Jurkat, Clone E6-1 (cell line): Measurements from ENCODE around the gene MYBPC3.

Source experiments
- DNase-seq: peaks from one replicate; pipeline ENCODE4 v3.0.0-alpha.2; 2011; ENCODE audit warnings: low read depth, low spot score
- H3K4me3 ChIP-seq: 2 replicates; pipeline ENCODE4 v1.5.1; 2011; ENCODE audit warnings: mild to moderate bottlenecking, low read length, control low read depth, moderate library complexity

Gene MYBPC3

DNA sequence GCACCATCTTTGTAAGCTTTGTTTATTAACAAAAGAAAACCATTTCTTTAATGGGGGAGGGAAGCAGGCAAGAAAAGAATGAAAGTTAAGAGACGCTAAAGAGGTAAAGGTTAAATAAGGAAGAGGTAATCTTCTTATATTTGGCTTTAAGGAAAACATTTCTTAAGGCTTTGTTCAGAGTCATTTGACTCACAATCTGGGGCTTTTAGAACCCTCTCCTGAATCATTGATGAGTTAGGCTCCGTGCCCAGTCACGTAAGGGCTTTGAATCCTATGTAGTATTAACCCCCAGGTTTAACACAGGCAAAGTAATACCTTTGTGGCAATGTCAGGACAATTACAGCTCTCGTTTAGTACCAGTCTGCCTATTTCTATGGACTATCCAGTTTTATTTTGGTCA lies 56.5 kb downstream of the MYBPC3 start:
- H3K4me3 ChIP-seq, result no peak overlapping the region
- DNase-seq, result no peak

DNA sequence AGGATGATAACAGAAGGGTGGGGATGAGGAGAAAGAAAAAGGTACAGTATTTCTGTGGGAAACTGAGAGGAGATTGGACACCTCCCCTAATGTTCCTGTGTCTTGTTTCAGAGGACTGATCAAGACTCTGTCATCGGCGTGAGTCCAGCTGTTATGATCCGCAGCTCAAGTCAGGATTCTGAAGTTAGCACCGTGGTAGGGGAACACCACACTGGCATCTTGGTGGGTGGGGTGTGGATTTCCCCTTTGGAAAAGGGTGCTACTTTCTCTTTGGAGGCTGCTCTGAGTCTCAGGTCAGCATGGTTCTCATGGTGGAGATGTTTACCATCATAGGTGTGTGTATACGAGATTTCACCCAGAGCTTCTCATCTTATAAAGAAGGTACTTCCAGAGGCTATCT lies 57.1 kb downstream of the MYBPC3 start:
- no peak for DNase-seq
- H3K4me3 ChIP-seq, result no peak overlapping the region

DNA sequence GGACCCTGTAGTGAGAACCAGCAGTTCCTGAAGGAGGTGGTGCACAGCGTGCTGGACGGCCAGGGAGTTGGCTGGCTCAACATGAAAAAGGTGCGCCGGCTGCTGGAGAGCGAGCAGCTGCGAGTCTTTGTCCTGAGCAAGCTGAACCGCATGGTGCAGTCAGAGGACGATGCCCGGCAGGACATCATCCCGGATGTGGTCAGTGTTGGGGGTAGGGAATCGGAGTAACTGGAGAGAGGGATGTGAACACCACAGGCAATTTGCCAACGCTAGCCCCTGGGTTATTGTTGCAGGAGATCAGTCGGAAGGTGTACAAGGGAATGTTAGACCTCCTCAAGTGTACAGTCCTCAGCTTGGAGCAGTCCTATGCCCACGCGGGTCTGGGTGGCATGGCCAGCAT lies 62.6 kb downstream of the MYBPC3 start:
- H3K4me3 ChIP-seq, result no peak overlapping the region

DNA sequence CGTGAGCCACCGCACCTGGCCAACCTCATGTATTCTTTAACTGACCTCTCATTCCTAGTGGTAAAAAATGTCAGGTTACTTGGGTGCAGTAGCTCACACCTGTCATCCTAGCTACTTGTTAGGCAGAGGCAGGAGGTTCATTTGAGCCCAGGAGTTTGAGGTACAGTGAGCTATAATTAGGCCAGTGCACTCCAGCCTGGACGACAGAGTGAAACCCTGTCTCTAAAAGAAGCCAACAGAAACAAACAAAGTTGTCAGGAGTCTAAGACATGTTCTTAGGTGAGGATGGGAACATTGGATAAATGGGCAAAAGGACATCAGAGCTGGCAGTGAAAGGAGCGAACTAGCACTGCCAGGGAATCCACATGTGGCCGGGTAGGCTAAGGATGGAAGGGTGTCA lies 64.4 kb downstream of the MYBPC3 start:
- DNase-seq, result no peak
- no peak overlapping the region for H3K4me3 ChIP-seq

More for the DNA sequence above, 62.6 kb downstream of the MYBPC3 start:
- no peak for DNase-seq

DNA sequence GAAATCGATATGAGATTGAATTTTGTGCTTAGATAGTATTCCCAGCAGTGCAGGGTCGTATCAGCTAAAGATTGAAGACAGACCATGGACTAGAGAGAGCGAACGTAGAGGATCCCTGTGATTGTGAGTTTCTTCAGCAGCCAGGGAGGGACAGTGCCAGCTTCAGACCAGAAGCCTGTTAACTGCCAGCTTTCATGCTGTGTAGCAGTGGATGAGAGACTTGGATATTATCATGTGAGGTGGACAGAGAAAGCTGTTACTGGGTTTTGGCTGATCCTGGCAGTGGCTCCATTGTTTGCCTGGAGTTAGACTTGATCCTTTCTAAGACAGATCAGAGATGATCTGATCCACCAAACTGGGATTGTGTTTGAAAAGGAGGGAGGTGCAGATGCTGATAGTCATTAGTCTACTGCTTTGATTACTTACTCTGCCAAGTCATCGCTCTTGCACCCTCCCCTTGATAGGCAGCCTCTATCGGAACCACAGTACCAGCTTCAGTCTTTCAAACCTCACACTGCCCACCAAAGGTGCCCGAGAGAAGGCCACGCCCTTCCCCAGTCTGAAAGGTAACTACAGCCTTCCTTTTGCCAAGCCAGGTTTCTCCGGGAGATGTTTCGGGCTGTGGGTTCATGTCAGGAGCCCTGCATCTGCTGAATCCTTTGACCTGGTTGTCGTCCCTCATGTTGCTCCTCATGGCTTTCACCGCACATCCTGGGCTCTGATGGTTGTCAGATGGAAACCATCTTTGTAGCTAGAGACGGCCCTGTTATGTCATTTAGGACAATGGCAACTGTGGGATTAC lies 66.3 kb downstream of the MYBPC3 start:
- H3K4me3 ChIP-seq, result no peak overlapping the region
- DNase-seq, result no peak

DNA sequence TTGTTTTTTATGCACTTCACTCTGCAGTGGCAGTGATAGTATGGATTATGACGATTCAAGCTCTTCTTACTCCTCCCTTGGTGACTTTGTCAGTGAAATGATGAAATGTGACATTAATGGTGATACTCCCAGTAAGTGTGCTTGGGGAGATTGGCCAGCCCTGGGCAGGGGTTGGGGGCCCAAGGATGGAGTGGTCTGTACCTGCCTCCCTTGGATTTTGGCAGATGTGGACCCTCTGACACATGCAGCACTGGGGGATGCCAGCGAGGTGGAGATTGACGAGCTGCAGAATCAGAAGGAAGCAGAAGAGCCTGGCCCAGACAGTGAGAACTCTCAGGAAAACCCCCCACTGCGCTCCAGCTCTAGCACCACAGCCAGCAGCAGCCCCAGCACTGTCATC lies 68.4 kb downstream of the MYBPC3 start:
- no peak for DNase-seq
- no peak overlapping the region for H3K4me3 ChIP-seq

DNA sequence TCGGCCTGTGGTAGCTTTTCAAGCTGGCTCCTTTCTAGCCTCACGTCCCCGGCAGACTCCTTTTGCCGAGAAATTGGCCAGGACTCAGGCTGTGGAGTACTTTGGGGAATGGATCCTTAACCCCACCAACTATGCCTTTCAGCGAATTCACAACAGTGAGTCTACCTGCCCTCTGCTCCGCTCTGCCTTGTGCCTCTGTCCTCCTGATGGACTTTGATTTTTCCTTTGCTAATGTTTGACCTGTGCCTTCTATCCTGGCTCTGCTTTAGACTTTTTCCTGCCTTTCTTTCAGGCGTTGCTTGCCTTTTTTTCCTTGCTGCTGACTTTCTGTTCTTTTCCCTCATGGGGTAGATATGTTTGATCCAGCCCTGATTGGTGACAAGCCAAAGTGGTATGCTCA lies 70.0 kb downstream of the MYBPC3 start:
- no peak for DNase-seq
- no peak overlapping the region for H3K4me3 ChIP-seq
